Testis (tissue), 5 donors: ENCODE measurements around the gene HCFC2. TPM values are rescaled to one million over a fixed set of nuclear protein-coding genes. Genes with fewer than 3 reads are reported as not detected.
"Not testable (repeated sequence)": the region's sequence is repeated elsewhere in the genome, so short reads cannot be mapped to it uniquely, and the experiment has no call there.

Experiments
- DNase-seq: peaks from one replicate; pipeline ENCODE4 v3.0.0-alpha.2; 2019
- H3K27ac ChIP-seq, 2 donors: fragments of 200-600 bp; sonication (generic); one replicate each; pipeline ENCODE4 v1.5.1; 2019
- H3K27me3 ChIP-seq: fragments of 200-600 bp; sonication (generic); one replicate; pipeline ENCODE4 v1.5.1; 2019
- H3K36me3 ChIP-seq: fragments of 200-600 bp; sonication (generic); one replicate; pipeline ENCODE4 v1.5.1; 2017; ENCODE audit warnings: low read depth; ENCODE audit errors: missing control alignments
- H3K4me1 ChIP-seq: fragments of 200-600 bp; sonication (generic); one replicate; pipeline ENCODE4 v1.5.1; 2019
- H3K4me3 ChIP-seq, 2 donors: fragments of 200-600 bp; sonication (generic); one replicate each; pipeline ENCODE4 v1.5.1; 2017 to 2019
- H3K9me3 ChIP-seq: fragments of 200-600 bp; sonication (generic); one replicate; pipeline ENCODE4 v1.5.1; 2017
- POLR2A ChIP-seq: fragments of 450-650 bp; IDR thresholded peaks from one replicate; pipeline ENCODE4 v1.6.1; 2017; ENCODE audit warnings: antibody characterized with exemption, mild to moderate bottlenecking, moderate library complexity
- WGBS, 2 donors: methylation state at CpG; one replicate each; pipeline ENCODE4 v1.1.5; 2018; 5-methylcytosine and 5-hydroxymethylcytosine counted together
- intact Hi-C: fragments of 100-400 bp; cut with DNase I; formaldehyde crosslinking; loops from one replicate; pipeline ENCODE4 v1.15.1; 2023; ENCODE audit warnings: low total_unique reads
- long read RNA-seq, 2 donors: transcript quantifications; one replicate each; lab custom pipeline, GENCODE V29; 2026
- polyA plus RNA-seq: library from polyadenylated mRNA; stranded (reverse); fragments of 350-450 nt; fragmentation: Illumina TruSeq; extraction: RNeasy Lipid Tissue Mini Kit (QIAGEN cat#74804); gene quantifications from one replicate; pipeline ENCODE4 v1.2.3, GENCODE V29; 2014; ENCODE audit warnings: low read depth, low replicate concordance; ENCODE audit not compliant: insufficient read depth
- total RNA-seq, 2 donors: library from RNA; depleted of rRNA; stranded (reverse); fragments of >200 nt; gene quantifications; one replicate each; pipeline ENCODE4 v1.2.3, GENCODE V29; 2016
- TF ChIP-seq, protein P1 (sequence below), 3 experiments: fragments of 450-650 bp in 2 of 3; fragments of 200-600 bp in 1 of 3; sonication (generic) in 1 of 3; IDR thresholded peaks; one replicate each; pipeline ENCODE4 v1.5.1; 2016 to 2019; ENCODE audit warnings: antibody characterized with exemption in 3 of 3, mild to moderate bottlenecking in 2 of 3, moderate library complexity in 1 of 3

Gene HCFC2
- total RNA-seq, result 10 to 100 TPM; 36.2 to 57.9 TPM
- 95.2 TPM for polyA plus RNA-seq
- long read RNA-seq, donor 1, full-length matches to known transcripts, result 1 of 1 reads
- long read RNA-seq, donor 1, partial matches to known transcripts, result 0 of 1 reads
- long read RNA-seq, donor 1, other reads (novel, unspliced or antisense), result 0 of 1 reads
- long read RNA-seq, donor 2, full-length matches to known transcripts, result 1 of 1 reads
- long read RNA-seq, donor 2, partial matches to known transcripts, result 0 of 1 reads
- long read RNA-seq, donor 2, other reads (novel, unspliced or antisense), result 0 of 1 reads

DNA sequence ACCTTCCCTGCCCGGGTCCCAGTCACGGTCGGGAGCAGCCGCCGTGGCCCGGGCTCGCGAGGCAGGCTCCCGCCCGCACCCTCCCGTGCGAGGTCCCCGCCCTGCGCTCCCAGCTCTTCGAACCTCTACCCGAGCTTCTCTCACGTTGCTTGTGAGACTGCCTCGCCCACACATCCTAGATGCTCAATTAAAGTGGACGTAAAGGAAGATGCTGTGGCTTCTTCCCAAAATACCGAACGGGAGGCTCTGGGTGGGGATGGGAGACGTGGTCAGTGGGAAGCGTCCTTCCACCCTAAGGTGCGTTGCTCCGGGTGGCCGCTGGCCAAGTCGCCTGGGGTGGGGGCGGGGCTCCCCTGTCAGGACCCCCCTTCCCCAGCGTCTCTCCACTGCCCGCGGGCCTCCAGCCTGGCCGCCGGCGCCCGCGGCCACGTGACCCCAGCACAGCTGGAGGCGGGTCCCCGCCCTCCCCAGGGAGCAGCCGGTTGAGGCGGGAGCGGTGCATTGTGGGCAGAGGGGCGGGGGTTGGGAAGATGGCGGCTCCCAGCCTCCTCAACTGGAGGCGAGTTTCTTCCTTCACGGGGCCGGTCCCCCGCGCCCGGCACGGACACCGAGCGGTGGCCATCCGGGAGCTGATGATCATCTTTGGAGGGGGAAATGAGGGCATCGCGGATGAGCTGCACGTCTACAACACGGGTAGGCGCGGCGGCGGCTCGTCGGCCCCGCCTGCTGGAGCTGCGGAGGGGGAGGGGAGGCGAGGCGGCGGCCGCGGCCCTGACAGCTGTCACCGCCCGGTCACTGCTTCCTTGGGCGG, at the start of gene HCFC2:
HCFC2 (plus strand) TSS at position 501 of the 811 bp plus-strand sequence; CDS start at position 531, 30 bp downstream.
- WGBS, 2 donors, result 0 to 1% methylated on average over 24 to 61 of the region's 74 CpGs
- intact Hi-C loops, result no loop called here
- TF ChIP-seq, protein P1, sequence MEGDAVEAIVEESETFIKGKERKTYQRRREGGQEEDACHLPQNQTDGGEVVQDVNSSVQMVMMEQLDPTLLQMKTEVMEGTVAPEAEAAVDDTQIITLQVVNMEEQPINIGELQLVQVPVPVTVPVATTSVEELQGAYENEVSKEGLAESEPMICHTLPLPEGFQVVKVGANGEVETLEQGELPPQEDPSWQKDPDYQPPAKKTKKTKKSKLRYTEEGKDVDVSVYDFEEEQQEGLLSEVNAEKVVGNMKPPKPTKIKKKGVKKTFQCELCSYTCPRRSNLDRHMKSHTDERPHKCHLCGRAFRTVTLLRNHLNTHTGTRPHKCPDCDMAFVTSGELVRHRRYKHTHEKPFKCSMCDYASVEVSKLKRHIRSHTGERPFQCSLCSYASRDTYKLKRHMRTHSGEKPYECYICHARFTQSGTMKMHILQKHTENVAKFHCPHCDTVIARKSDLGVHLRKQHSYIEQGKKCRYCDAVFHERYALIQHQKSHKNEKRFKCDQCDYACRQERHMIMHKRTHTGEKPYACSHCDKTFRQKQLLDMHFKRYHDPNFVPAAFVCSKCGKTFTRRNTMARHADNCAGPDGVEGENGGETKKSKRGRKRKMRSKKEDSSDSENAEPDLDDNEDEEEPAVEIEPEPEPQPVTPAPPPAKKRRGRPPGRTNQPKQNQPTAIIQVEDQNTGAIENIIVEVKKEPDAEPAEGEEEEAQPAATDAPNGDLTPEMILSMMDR (IDR thresholded peaks at IDR 0.05), result no peak
- no peak for TF ChIP-seq POLR2A
- H3K4me3 ChIP-seq, result peak within 1 kb of the TSS; percentile 76 to 94
- H3K27ac ChIP-seq, result peak within 1 kb of the TSS; percentile 72 to 84
- peak; percentile 92 for DNase-seq
- H3K4me1 ChIP-seq, result peaks cover 8% of the 10 kb centered on the region
- H3K36me3 ChIP-seq, result no peaks in the 10 kb centered on the region
- H3K27me3 ChIP-seq, result no peaks in the 10 kb centered on the region
- no peaks in the 10 kb centered on the region for H3K9me3 ChIP-seq

DNA sequence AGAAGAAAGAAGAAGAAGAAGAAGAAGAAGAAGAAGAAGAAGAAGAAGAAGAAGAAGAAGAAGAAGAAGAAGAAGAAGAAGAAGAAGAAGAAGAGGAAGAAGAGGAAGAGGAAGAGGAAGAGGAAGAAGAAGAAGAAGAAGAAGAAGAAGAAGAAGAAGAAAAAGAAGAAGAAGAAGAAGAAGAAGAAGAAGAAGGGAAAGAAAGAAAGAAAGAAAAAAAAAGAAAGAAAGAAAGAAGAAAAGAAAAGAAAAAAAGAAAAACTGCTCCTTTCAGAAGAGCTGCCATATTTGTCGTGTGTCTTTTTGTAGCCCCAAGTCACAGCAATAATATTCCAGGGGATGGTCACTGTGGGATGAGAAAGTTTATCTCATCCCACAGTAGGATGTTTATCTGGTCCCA, 42.5 kb upstream of the HCFC2 start:
- intact Hi-C loops, H3K9me3 ChIP-seq, H3K4me3 ChIP-seq, DNase-seq, H3K27me3 ChIP-seq, H3K36me3 ChIP-seq, H3K4me1 ChIP-seq, H3K27ac ChIP-seq: not testable (repeated sequence)
- WGBS, 2 donors, result 80 to 100% methylated on average over 1 of the region's 1 CpG

DNA sequence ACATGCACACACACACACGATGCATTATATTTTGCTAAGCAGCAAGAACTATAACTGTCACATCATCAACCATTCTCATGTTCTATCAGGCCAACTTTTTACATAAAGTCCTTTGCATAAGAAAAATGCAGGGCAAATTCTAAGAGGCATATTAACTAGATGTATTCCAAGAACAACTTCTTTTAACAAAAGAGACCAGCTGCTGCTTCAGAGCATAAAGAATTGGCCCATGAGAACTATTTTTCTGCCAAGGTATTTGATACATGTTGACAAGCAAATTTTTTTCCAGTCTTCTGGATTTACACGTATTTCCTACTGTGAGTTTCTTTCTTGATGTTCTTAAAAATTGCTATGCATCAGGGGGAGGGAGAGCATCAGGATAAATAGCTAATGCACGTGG, 41.5 kb upstream of the HCFC2 start:
- 63 to 68% methylated on average over 3 of the region's 3 CpGs for WGBS, 2 donors
- no peak for DNase-seq

DNA sequence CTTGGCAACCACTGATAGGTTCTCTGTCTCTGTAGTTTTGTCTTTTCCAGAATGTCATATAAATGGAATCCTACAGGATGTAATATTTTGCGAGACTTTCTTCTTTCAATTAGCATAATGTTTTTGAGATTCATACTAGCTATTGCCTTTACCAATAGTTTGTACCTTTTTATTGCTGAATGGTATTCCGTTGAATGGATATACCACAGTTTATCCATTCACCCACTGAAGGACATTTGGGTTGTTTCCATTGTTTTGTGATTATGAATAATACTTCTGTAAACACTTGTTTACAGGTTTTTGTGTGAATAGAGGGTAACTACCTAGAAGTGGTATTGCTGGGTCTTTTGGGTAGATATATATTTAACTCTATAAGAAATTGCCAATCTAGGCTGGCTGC, 40.6 kb upstream of the HCFC2 start:
- H3K4me3 ChIP-seq, result no peak overlapping the region
- H3K4me1 ChIP-seq, result no peaks in the 10 kb centered on the region
- H3K9me3 ChIP-seq, result no peaks in the 10 kb centered on the region
- 96% methylated on average over 2 of the region's 2 CpGs for WGBS, 2 donors
- H3K36me3 ChIP-seq, result no peaks in the 10 kb centered on the region
- H3K27me3 ChIP-seq, result no peaks in the 10 kb centered on the region
- TF ChIP-seq, protein P1 (IDR thresholded peaks at IDR 0.05), result no peak
- no peak for TF ChIP-seq POLR2A
- DNase-seq, result no peak
- no peak overlapping the region for H3K27ac ChIP-seq
- intact Hi-C loops, result no loop called here

More for the DNA sequence above, 41.5 kb upstream of the HCFC2 start:
- no peak overlapping the region for H3K27ac ChIP-seq
- H3K4me1 ChIP-seq, result no peaks in the 10 kb centered on the region
- no peak overlapping the region for H3K4me3 ChIP-seq
- intact Hi-C loops, result no loop called here
- no peak for TF ChIP-seq POLR2A
- TF ChIP-seq, protein P1 (IDR thresholded peaks at IDR 0.05), result no peak
- H3K9me3 ChIP-seq, result no peaks in the 10 kb centered on the region
- H3K27me3 ChIP-seq, result no peaks in the 10 kb centered on the region
- no peaks in the 10 kb centered on the region for H3K36me3 ChIP-seq

DNA sequence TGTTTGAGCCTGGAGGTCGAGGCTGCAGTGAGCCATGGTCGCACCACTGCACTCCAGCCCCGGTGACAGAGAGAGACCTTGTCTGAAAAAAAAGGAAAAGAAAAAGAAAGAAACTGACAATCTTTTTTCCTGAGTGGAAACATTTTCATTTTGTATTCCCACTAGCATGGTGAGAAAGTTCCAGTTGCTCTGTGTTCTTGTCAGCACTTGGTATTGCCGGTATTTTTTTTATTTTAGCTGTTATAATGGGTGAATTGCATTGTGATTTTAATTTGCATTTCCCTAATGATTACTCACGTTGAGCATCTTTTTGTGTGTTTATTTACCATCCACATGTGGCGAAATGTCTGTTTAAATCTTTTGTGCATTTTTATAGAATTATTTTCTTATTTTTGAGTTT, 40.0 kb upstream of the HCFC2 start:
- Histone ChIP-seq H3K27ac (no peak overlapping the region), H3K36me3 (no peaks in the 10 kb centered on the region), H3K9me3 (no peaks in the 10 kb centered on the region), H3K4me3 (no peak overlapping the region), H3K4me1 (no peaks in the 10 kb centered on the region), H3K27me3 (no peaks in the 10 kb centered on the region)
- 96 to 97% methylated on average over 6 of the region's 6 CpGs for WGBS, 2 donors
- intact Hi-C loops, result no loop called here
- no peak for TF ChIP-seq POLR2A
- TF ChIP-seq, protein P1 (IDR thresholded peaks at IDR 0.05), result no peak
- no peak for DNase-seq
